ENCODE data around the gene DDX42.
"Not testable (repeated sequence)": the region's sequence is repeated elsewhere in the genome, so short reads cannot be mapped to it uniquely, and the experiment has no call there.

The DDX42 gene

DNA sequence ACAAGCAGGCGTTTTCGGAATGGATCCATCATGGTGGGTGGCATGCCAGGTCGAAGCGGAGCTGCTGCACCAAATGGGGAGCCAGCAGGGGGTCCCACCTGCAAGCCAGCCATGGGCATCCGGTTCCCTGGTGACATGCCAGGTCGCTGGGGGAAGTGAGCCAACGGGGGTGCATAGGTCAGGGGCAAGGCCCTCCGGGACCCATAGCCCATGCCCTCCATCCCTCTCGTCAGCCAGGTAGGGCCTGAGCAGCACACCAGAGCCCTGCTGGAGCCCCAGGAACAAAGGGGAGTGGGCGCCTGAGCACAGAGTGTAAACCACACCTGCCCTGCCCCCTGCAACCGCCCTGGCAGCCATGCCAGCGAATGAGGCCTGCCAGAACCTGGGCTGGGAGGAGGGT, 63.5 kb downstream of the DDX42 start:
- Mint-ChIP-seq H3K4me3 (no peak overlapping the region), H3K4me1 (peaks cover 56% of the 10 kb centered on the region), H3K27me3 (no peaks in the 10 kb centered on the region), H3K36me3 (peaks cover 3% of the 10 kb centered on the region), H3K27ac (no peak overlapping the region), H3K9me3 (no peaks in the 10 kb centered on the region)

GRCh38 chr17:63837962-63838600, 64.1 kb downstream of the DDX42 start:
- Mint-ChIP-seq H3K27me3 (no peaks in the 10 kb centered on the region), H3K4me3 (peak overlapping the region; percentile 23), H3K27ac (peak overlapping the region; percentile 46), H3K9me3 (no peaks in the 10 kb centered on the region), H3K36me3 (peaks cover 3% of the 10 kb centered on the region), H3K4me1 (peaks cover 56% of the 10 kb centered on the region)

GRCh38 chr17:63838631-63839171, 64.7 kb downstream of the DDX42 start:
- Mint-ChIP-seq H3K27me3 (no peaks in the 10 kb centered on the region), H3K9me3 (no peaks in the 10 kb centered on the region), H3K36me3 (peaks cover 3% of the 10 kb centered on the region)

GRCh38 chr17:63840591-63841349, 66.8 kb downstream of the DDX42 start:
- Mint-ChIP-seq H3K27ac (peak overlapping the region; percentile 85), H3K9me3 (no peaks in the 10 kb centered on the region), H3K36me3 (no peaks in the 10 kb centered on the region), H3K27me3 (no peaks in the 10 kb centered on the region), H3K4me3 (peak overlapping the region; percentile 94), H3K4me1 (peaks cover 48% of the 10 kb centered on the region)

More at GRCh38 chr17:63838631-63839171, 64.7 kb downstream of the DDX42 start:
- H3K27ac Mint-ChIP-seq: no peak overlapping the region
- H3K4me3 Mint-ChIP-seq: peak overlapping the region; percentile 23
- peaks cover 57% of the 10 kb centered on the region for H3K4me1 Mint-ChIP-seq

- peak overlapping the region; percentile 94 for H3K4me3 Mint-ChIP-seq
- no peaks in the 10 kb centered on the region for H3K27me3 Mint-ChIP-seq
- H3K36me3 Mint-ChIP-seq: no peaks in the 10 kb centered on the region
- peaks cover 45% of the 10 kb centered on the region for H3K4me1 Mint-ChIP-seq
- peak overlapping the region; percentile 85 for H3K27ac Mint-ChIP-seq
- H3K9me3 Mint-ChIP-seq: no peaks in the 10 kb centered on the region
Observed at GRCh38 chr17:63841350-63842172, 67.6 kb downstream of the DDX42 start.

GRCh38 chr17:63842173-63842539, 68.2 kb downstream of the DDX42 start:
- no peaks in the 10 kb centered on the region for H3K36me3 Mint-ChIP-seq
- H3K9me3 Mint-ChIP-seq: no peaks in the 10 kb centered on the region
- peak overlapping the region; percentile 85 for H3K27ac Mint-ChIP-seq
- peaks cover 43% of the 10 kb centered on the region for H3K4me1 Mint-ChIP-seq
- H3K4me3 Mint-ChIP-seq: peak overlapping the region; percentile 94
- no peaks in the 10 kb centered on the region for H3K27me3 Mint-ChIP-seq

GRCh38 chr17:63842540-63843386, 68.8 kb downstream of the DDX42 start, which contains the start of gene SMARCD2:
SMARCD2 (minus strand) TSS chr17:63842685; CDS start chr17:63842674, 11 bp downstream.
- H3K4me3 Mint-ChIP-seq: peak within 1 kb of the TSS; percentile 94
- H3K4me1 Mint-ChIP-seq: peaks cover 44% of the 10 kb centered on the region

GRCh38 chr17:63843387-63843888, 69.5 kb downstream of the DDX42 start:
- peaks cover 43% of the 10 kb centered on the region for H3K4me1 Mint-ChIP-seq
- H3K4me3 Mint-ChIP-seq: peak overlapping the region; percentile 84
- not testable (repeated sequence) for H3K9me3 Mint-ChIP-seq, H3K27me3 Mint-ChIP-seq, H3K36me3 Mint-ChIP-seq
- peak overlapping the region; percentile 91 for H3K27ac Mint-ChIP-seq

More at GRCh38 chr17:63842540-63843386, 68.8 kb downstream of the DDX42 start, which contains the start of gene SMARCD2:
- H3K36me3 Mint-ChIP-seq: no peaks in the 10 kb centered on the region
- H3K27me3 Mint-ChIP-seq: no peaks in the 10 kb centered on the region
- H3K27ac Mint-ChIP-seq: peak within 1 kb of the TSS; percentile 85
- H3K9me3 Mint-ChIP-seq: peaks cover under 1% of the 10 kb centered on the region

DNA sequence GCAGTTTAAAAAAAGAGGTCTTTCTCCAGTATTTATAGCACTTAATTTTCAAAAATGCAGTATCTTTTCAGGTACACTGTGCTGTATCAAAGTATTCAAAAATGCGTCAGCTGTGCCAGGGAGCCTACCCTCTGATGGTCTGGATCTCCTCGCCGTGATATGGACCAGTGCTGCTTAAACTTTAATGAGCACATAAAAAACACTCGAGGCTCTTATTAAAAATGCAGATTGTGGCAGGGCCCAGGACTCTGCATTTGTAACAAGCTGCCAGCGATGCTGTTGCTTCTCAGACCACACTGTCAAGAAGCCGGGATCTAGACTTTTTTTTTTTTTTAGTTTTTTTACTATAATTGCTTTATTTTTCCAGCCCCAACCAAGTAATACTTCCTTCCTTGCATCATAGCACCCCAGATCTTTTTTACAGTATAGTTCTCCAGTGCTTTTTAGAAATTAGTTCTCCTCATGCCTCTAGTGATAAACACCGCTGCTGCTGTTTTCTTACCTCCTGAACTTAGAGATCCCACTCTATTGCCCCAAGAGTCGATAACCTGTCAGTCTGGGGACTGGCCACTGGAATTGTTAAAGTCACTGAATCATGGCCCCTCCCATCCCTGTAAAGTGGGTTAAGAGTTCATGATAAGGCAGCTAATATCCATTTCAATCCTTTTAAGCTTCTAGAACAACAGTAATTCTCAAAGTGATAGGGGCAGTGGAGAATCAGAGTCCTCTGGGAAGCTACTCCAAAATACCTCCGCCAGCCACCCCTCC, 70.1 kb downstream of the DDX42 start:
- H3K4me3 Mint-ChIP-seq: peak overlapping the region; percentile 84
- no peaks in the 10 kb centered on the region for H3K27me3 Mint-ChIP-seq
- H3K9me3 Mint-ChIP-seq: peaks cover 5% of the 10 kb centered on the region
- peaks cover 40% of the 10 kb centered on the region for H3K4me1 Mint-ChIP-seq
- no peaks in the 10 kb centered on the region for H3K36me3 Mint-ChIP-seq
- peak overlapping the region; percentile 91 for H3K27ac Mint-ChIP-seq

DNA sequence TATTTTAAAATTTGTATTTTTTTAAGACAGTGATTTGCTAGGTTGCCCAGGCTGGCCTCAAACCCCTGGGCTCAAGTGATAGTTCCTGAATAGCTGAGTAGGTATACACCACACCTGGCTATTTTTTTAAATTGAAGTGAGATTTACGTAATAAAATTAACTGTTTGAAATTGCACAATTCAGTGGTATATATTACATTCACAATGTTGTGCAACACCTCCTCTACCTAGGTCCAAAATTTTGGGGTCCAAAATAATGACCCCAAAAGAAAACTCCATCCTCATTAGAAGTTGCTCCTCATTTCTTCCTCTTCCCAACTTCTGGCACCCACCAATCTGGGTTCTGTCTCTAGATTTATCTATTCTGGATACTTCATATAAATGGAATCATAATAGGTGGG, 71.5 kb downstream of the DDX42 start:
- Mint-ChIP-seq H3K4me3 (no peak overlapping the region), H3K4me1 (peaks cover 36% of the 10 kb centered on the region), H3K36me3 (no peaks in the 10 kb centered on the region), H3K9me3 (peaks cover 5% of the 10 kb centered on the region), H3K27me3 (no peaks in the 10 kb centered on the region), H3K27ac (no peak overlapping the region)

DNA sequence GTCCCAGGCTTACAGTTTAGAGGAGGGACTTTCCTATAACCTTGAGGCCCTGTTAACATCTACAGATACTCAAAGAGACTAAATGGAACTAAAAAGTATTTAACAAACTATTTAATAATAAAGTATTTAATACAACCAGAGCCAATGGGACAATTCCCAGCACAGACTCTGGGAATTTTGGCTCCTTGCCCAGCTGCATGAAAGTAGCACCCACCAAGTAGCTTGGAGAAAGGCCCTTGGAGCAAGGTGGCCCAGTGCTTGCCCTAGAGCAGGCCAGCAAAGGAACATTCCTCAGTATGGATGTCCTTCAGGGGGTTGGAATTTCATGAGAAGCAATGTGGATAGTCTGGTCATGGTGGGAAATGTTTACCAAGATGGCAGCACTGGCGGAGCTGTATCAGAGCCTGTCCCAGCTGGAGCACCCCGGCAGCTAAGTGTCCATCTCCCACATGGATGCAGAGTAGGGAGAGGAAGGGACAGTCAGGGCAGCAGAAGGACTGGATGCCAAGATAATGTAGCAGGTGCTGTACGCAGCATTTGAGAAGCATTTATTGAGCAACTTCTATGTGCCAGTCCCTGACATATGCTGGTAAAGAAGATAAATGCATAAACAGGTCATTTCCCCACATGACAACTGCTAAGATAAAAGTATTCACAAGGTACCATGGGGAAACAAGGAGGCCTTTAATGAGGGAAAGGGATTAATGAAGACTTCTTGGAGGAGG, 73.7 kb downstream of the DDX42 start:
- H3K4me1 Mint-ChIP-seq: peaks cover 25% of the 10 kb centered on the region
- no peaks in the 10 kb centered on the region for H3K36me3 Mint-ChIP-seq
- H3K4me3 Mint-ChIP-seq: peak overlapping the region; percentile 69
- peaks cover 5% of the 10 kb centered on the region for H3K9me3 Mint-ChIP-seq
- H3K27me3 Mint-ChIP-seq: no peaks in the 10 kb centered on the region
- peak overlapping the region; percentile 91 for H3K27ac Mint-ChIP-seq

GRCh38 chr17:63848834-63849689, 75.1 kb downstream of the DDX42 start:
- H3K27me3 Mint-ChIP-seq: no peaks in the 10 kb centered on the region
- peaks cover 5% of the 10 kb centered on the region for H3K9me3 Mint-ChIP-seq
- peak overlapping the region; percentile 81 for H3K4me3 Mint-ChIP-seq
- H3K27ac Mint-ChIP-seq: peak overlapping the region; percentile 92
- H3K36me3 Mint-ChIP-seq: no peaks in the 10 kb centered on the region
- peaks cover 19% of the 10 kb centered on the region for H3K4me1 Mint-ChIP-seq

DNA sequence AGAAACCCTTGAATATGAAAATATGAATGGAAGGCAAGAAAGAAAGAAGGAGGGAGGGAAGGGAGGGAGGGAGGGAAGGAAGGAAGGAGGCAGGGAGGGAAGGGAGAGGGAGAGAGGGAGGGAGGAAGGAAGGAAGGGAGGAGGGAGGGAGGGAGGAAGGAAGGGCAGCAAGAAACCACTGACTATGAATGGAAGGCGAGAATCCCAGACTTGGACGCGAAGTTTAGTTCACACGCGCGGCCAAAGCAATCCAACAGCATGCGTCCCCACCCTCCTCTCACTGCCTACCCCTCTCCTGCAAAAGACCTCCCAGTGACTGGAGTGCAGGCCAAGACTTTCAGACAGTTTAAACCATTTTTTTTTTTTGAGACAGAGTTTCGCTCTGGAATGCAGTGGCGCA, 76.4 kb downstream of the DDX42 start:
- no peak overlapping the region for H3K4me3 Mint-ChIP-seq
- H3K36me3 Mint-ChIP-seq: no peaks in the 10 kb centered on the region
- no peaks in the 10 kb centered on the region for H3K27me3 Mint-ChIP-seq
- H3K4me1 Mint-ChIP-seq: peaks cover 16% of the 10 kb centered on the region
- peaks cover 5% of the 10 kb centered on the region for H3K9me3 Mint-ChIP-seq
- no peak overlapping the region for H3K27ac Mint-ChIP-seq

All from activated naive CD4-positive, alpha-beta T cell treated with anti-CD3 and anti-CD28 coated beads, Interleukin-2, amount 50 U/mL, for 24 hours (primary cell).